GM18873 (cell line): ENCODE measurements around the gene IRF7.
"Not testable (repeated sequence)": the region's sequence is repeated elsewhere in the genome, so short reads cannot be mapped to it uniquely, and the experiment has no call there.

Experiments used
- ATAC-seq: cut with Tn5 transposase; IDR thresholded peaks from one replicate; pipeline ENCODE4 v1.9.1; 2021; ENCODE audit warnings: mild to moderate bottlenecking, moderate library complexity, moderate number of reproducible peaks; ENCODE audit not compliant: unreplicated experiment, low FRiP score

The IRF7 gene

DNA sequence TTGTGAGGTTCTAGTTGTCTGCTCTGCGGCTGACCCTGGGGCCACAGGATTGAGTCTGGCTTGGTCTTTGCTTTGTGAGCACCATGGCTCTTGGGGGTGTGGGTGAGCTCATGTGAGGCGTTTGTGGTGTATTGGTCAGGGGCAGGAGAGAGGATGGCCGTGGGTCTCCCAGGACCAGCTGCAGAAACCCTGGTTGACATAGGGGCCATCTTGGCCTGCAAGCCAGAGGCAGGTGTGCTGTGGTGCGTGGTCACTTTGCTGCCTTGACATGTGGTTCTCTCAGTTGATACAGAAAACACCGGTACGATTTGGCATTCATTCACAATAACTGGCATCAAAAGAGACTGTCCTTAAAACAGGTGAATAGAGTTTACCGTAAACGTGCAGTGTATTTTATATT lies 28.2 kb downstream of the IRF7 start:
- ATAC-seq: no peak

DNA sequence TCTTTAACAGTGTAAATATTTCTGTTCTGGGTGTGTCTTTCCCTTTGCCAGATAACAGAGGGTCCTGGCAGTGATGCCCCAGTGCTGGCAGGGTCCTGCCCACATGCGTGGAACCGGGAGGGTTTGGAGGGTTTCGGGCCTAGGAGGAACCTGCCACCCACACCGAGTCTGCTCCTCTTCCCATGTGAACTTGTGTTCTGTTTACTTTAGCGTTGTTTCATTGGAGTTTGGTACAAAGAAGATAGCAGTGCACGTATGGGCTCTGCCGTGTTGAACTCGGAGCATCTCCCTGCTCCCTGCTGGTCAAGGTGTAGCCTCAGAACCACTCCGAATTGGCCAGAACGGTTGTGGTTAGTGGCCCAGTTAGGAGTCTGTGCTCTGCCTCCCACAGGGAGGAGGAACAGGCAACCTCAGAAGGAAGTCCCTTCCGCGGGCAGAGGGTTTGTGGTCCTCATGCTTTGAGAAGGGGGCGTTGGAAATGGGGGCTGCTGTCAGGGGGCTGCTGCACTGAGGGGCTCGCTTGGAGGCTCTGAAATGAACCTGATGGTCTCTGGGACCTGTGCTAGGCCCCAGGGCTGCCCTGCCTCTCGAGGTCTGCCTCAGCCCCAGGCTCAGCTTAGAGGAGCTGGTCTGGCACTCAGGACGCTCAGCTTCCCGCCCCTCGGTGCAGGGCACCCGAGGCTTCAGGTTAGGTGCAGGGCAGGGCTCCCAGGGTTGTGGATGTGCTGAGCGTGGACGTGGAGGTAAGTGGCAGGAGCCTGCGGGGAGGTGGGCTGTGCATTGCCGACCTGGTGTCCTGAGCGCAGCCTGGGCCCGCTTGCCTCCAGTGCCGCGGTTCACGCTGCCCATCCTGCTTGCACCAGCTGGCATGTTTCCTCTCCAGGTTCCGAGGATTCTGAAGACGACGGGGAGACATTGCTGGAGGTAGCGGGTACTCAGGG lies 29.1 kb downstream of the IRF7 start:
- ATAC-seq: no peak

DNA sequence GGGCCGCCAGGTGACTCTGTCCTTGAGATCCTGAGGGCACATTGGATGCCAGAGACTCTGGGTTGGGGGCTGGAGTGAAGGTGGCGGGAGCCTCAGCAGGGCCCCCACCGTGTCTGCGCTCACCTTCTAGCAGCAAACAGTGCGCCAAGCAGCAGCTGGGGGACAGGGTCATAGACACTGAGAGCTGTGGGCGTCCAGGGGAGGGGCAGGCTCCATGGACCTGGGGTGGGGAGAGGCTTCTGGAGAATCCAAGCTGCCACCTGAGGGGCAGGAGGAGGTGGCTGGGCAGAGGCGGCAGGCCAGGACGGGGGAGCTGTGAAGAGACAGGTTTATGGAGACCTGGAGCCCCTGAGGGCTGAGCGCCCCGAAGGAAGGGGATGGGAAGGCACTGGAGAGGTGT lies 31.5 kb downstream of the IRF7 start:
- ATAC-seq: no peak

DNA sequence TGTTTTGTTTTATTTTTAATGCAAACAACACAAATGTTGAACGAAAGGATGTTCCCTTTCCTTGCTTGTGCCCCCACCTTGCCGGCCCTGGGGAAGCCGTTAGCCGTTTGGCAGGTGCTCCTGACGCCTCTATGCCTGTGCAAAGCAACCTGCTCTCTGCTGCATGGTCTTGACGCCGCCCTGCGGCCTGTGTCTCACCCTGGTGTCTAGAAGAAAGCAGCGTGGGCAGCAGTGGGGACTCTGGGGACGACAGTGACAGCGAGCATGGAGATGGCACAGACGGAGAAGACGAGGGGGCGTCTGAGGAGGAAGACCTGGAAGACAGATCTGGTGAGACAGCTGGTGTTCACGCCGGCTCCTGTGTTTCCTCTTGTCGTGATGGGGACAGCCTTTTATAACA lies 34.0 kb downstream of the IRF7 start:
- no peak for ATAC-seq

DNA sequence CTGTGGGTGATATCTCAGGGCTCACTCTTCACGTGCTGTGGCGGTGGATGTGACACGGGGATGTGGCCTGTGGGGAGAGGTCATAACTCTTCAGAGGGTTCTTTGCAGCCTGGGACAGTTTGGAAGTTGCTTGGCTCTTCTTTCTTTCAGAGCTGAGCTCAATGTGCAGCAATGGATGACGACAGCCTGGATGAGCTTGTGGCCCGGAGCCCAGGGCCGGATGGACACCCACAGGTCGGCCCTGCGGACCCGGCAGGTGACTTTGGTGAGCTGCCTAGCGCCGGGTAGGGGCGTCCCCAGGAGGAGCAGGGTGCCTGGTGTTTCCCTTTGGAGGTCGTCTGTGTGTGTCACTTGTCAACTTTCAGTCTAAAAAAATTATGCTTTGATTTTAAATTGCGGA lies 34.4 kb downstream of the IRF7 start:
- no peak for ATAC-seq

DNA sequence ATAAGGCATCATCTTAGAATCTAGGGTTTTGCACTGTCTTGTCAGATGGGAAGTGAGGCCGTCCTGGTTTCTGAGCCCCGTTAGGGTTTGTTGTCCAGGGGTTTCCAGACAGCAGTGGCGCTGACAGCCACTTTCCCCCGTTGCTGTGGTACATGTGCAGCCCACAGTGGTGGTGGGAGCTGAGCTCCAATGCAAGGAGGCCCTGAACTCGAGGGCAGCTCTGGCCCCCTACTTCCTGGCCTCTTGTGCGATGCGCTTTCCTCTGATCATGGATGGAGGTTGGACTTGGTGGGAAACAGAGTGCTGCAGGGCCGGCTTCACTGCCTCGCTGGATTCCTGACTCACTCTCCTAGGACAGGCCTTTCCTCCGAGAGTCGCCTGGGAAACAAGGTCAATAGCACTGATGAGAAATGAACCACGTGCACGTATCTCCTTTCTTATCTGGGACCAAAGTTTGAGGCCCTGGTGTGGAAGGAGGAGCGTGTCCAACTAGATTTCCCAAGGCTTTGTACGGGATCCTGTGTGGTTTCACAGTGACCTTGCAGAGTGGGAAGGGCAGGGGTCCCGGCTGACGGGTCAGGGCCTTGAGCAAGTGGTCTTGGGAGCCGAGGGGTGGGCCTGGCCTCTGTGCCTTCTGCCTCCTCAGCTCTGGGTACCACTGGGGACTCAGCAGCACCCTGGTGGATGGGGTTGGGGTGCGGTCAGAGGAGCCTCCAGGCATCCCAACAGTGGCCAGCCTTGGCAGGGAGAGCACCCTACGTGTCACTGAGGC lies 35.7 kb downstream of the IRF7 start:
- ATAC-seq: no peak

DNA sequence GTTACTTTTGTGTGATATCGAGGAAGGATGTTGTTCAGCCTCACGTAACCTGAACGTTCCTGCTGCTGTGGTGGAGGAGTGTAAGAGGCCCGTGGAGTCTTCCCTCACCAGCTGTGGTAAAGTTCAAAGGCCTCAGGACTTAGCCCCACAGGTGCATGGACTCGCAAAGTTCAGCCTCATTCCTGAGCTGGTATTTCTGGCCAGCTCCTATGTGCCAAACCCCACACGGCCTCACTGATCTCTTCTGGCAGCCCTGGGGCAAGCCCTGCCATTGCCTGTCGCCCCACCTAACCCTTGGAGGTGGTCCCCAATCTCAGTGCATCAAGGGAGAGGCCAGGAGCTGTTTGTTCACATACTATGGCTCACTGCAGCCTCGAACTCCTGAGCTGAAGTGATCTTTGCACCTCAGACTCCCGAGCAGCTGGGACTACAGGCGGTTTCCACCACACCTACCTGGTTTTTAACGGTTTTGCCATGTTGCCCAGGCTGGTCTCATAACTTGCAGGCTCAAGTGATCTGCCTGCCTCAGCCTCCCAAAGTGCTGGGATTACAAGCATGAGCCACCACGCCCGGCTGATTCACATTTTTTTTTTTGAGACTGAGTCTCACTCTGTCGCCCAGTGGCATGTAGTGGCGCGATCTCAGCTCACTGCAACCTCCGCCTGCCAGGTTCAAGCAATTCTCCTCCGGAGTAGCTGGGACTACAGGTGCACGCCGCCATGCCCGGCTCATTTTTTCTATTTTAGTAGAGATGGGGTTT lies 37.3 kb downstream of the IRF7 start:
- no peak for ATAC-seq

DNA sequence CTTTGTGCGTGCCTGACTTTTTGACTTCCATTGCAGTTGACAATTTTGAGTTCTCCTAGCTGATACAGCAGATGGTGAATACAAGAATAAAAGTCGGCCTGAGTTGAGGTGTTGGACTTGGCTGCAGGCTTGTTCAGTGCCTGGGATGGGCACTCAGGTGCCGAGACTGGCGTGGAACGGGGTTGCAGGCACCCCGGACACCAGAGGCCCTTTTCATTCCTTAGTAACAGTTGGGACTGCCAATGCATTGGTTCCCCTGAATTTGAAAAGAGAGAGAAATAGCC lies 38.2 kb downstream of the IRF7 start:
- no peak for ATAC-seq

DNA sequence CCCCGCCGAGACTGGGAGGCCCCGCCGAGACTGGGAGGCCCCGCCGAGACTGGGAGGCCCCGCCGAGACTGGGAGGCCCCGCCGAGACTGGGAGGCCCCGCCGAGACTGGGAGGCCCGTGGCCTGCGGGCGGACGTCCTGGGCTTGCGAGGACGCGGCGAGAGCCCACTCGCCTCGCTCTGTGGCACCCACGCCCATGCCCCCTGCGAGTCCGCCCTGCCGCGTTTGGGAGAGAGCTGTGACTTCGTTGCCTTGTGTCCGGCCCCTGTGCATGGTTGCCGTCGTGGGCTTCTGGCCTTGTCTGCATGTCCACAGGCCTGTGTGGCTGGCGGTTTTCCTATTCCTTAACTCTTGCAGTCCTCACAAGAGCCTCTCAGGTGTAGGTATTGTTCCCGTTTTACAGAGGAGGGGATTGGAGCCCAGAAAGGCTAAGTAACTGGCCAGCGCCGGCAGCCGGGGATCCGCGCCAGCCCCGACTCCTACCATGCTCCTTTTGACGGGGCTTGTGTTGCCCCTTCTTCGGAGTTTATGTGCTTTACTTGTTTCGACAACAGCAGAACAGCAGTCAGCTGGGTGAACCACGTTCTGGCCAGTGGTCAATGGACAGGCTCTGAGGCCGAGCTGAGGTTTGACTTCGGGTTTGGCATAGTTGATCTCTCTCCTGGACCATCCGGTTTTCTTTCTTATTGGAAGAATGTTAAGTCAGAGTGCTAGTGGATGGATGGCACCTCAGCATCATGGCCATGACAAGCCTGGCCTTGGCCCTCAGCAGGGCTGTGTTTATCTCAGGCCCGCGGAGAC lies 38.7 kb downstream of the IRF7 start:
- ATAC-seq: no peak

DNA sequence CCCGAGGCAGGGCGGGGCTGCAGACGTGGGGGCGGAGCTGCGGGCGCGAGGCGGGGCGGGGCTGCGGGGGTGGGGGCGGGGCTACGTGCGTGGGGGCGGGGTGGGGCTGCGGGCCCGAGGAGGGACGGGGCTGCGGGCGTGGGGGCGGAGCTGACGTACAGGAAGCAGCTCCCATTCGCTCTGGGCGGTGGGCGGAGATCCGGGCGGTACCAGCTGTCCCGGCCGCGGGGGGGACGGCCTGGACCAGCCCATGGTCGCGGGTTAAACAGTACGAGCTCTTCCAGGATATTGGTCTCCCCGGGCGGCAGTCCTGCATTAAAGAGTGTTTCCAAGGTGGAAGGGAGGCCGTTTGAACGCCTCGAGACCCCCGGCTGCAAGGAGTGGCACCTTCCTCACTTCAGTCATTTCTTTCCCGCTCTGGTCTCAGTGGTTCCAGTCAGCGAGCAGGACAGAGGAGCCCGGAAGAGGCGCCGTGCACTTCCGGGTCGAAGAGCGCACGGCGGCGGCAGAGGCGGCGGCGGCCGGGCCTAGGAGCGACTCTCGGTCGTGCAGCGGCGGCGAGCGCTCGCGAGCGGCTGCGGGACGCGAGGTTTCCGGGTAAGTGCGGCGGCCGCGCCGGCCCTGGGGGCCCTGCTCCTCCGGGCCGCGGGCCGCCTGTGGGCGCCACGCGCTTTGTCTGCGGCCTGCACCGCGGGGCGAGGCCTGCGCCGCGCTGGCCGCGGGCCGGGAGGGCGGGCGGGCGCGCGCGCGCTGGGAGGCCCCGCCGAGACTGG lies 39.6 kb downstream of the IRF7 start, which contains the start of gene PHRF1:
TSS of gene PHRF1 (plus strand) at position 475 of the 773 bp plus-strand sequence. CDS start 5,043 bp downstream, outside the sequence.
- peak; percentile 67 for ATAC-seq

DNA sequence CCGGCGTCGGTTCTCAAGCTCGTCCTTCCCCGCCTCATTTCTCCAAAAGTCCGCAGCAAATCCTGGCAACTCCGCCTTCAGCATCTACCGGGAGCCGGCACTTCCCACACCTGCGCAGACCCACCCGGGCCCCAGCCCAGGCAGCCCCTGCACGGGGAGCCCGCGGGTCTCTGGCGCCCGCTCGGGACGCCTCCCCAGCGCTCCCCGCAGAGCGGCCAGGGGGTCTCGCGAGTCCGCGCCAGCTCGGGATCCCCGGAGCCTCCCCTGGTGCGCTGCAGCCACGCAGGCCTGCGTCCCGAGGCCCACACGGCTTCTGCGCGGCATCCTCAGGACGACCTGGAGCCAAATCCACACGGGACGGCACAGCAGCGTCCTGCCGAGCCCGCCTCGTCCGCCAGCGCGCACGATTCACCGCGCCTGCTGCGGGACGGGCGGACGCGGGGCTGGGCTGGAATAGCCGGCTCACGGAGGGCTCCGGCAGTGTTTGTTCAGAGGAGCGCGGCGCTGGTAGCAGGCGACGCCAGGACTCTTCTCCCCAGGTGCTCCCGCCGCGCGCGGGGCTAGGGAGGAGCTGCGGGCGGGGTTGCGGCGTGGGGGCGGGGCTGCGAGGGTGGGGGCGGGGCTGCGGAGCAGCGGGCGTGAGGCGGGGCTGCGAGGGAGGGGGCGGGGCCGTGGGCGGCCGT lies 40.3 kb downstream of the IRF7 start:
- no peak for ATAC-seq

DNA sequence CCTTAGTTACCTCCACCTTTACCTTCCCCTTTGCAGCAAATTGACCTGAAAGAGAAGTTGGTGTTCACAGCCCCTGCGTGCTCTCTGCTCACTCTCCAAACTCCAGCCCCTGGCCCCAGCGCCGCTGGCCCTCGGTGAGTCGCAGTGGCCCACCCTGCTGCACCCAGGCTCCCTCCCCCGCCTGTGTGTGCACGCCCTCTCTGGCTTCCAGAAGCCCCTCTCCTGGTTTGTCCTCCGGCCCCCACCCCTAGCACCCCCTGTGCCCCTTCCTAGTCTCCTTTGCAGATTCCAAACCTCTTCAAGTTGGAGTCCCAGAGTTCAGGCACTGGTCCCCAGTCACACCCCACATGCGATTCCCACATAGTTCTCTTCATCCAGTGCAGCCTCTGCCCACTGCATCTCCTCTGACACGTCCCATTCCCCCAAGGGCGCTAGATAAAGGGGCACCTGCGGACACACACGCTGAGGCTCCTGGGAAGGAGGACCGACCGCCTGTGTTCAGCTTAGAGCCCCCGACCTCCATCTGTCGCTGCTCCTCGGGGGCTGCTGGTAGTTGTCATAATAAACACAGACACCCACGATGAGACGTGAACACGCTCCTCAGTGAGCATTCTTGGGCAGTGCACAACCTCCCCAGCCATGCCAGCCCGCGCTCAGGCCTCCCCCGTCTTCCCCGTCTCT lies 41.0 kb downstream of the IRF7 start:
- no peak for ATAC-seq

DNA sequence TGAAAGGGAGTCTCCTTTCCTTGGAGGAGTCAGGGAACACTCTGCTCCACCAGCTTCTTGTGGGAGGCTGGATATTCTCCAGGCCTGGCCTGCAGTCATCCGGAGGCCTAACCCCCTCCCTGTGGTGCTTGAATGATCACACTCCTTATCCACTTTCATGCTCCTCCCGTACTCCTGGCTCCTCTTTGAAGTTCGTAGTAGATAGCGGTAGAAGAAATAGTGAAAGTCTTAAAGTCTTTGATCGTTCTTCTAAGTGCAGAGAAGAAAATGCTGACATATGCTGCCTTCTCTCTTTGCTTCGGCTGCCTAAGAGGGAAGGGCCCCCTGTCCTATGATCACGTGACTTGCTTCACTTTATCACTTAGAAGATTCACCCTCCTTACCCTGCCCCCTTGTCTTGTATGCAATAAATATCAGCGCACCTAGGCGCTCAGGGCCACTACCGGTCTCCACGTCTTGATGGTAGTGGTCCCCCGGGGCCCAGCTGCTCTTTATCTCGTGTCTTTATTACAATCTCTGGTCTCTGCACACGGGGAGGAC lies 41.6 kb downstream of the IRF7 start:
- not testable (repeated sequence) for ATAC-seq

DNA sequence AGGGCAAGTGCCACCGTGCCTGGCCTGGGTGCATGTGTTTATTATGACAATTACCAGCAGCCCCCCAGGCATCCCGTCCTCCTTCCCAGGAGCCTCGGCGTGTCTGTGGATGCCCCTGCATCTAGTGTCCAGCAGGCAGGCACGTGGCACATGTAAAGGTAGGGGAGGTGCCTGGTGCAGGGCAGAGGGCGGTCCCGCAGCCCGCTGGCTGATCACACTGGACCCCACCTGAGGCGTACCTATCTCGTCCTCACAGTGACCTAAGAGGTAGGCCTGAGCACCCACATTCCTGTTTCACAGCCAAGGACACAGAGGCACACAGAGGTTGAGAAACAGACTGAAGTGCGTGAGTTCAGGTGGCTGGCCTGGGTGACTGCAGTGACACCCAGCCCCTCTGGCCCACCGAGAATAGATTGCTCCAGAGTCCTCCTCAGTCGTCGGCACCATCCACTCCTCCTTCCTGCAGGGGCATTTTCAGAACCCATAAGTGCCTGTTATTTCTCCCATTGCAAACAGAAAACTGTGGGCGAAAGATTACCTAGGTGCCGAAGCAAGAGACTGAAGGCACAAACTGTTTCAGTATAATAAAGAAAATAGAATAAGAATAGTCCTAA lies 42.5 kb downstream of the IRF7 start:
- no peak for ATAC-seq

DNA sequence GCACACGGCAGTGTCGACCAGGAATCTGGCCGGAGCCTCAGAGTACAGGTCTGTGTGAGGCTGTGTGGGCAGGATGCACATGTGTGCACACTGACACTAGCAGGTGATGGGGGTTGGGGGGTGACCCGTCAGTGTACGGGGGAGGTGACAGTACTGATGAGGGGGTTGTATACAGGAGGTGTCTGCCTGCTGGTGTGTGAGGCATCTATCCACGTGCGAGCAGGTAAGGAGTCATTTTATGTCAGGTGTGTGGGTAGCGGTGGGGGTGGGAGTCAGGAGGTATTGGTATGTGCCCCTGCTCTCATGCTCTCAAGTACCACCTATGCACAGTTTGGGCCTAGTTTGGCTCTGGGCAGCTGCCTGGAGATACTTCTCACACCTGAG lies 44.0 kb downstream of the IRF7 start:
- no peak for ATAC-seq

DNA sequence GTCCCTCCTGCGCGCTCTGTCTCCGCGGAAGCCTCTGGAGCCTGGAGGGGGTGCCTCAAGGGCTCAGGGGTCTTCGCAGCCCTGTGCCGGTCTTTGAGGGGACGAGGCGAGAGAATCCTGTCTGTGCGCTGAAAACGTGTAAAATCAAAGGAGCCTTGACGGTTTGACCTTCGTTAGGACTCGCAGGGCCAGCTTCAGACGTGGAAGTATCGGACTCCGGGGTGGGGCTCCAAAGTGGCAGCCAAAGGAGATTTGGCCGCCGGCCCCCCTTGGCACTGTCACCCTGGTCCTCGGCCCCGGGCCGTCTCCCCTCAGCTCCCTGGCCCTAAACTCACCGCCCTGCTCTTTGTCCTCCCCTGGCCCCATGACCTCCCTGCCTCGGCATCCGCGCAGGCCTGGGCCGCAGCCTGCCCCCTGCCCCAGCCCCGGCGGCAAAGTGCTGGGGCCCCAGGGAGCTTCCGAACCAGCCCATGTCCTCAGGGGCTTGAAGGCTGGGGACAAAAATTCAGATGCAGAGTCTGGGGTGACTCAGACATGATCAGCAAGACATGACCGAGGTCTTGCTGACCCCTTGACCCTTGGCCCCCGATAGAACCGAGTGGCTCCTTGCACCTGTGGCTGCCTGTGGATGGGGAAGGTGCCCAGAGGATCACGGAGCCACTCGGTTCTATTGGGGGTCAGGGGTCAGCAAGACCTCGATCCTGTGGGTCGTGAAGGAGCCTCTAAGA lies 46.4 kb downstream of the IRF7 start:
- ATAC-seq: no peak
